PC-3 (cell line): ENCODE measurements around the gene CR1. TPM values are rescaled to one million over a fixed set of nuclear protein-coding genes. Genes with fewer than 3 reads are reported as not detected.
"Not testable (repeated sequence)": the region's sequence is repeated elsewhere in the genome, so short reads cannot be mapped to it uniquely, and the experiment has no call there.

ENCODE experiments used
- ATAC-seq: fragments of 200-7000 bp; cut with Tn5 transposase; 2 replicates; pipeline ENCODE4 v1.9.1; 2020; ENCODE audit warnings: mild to moderate bottlenecking, moderate library complexity
- BruUV-seq: library from RNA; stranded (reverse); fragments of 400-500 nt; replicated peaks from 2 replicates; lab custom pipeline; 2021; lab: Mats Ljungman, UMichigan
- CTCF ChIA-PET: fragments of 300-600 bp; sonication (Branson Sonifier 250); formaldehyde crosslinking; loops from one replicate; lab custom pipeline; 2022; ENCODE audit warnings: antibody characterized with exemption; lab: Charles Lee
- POLR2A ChIA-PET: fragments of 300-600 bp; sonication (Branson Sonifier 250); formaldehyde crosslinking; loops from one replicate; lab custom pipeline; 2022; ENCODE audit warnings: antibody characterized with exemption; ENCODE audit not compliant: unreplicated experiment; lab: Charles Lee
- DNase-seq: peaks from one replicate; pipeline ENCODE4 v3.0.0-alpha.2; 2015
- H2AFZ ChIP-seq: fragments of 300-600 bp; sonication (generic); 2 replicates; pipeline ENCODE4 v1.6.0; 2016; ENCODE audit warnings: antibody characterized with exemption, low read length
- H3F3A ChIP-seq: fragments of 300-600 bp; sonication (generic); one replicate; pipeline ENCODE4 v1.6.0; 2017; ENCODE audit warnings: antibody characterized with exemption, low read length, control low read depth, mild to moderate bottlenecking; ENCODE audit not compliant: unreplicated experiment
- H3K27ac ChIP-seq: fragments of 300-600 bp; sonication (generic); 2 replicates; pipeline ENCODE4 v1.5.1; 2016; ENCODE audit warnings: mild to moderate bottlenecking, low read length
- H3K27me3 ChIP-seq: fragments of 300-600 bp; sonication (generic); 2 replicates; pipeline ENCODE4 v1.6.1; 2016; ENCODE audit warnings: low read length, mixed read lengths
- H3K36me3 ChIP-seq: fragments of 300-600 bp; sonication (generic); 2 replicates; pipeline ENCODE4 v1.6.1; 2016; ENCODE audit warnings: low read depth, mixed run types, low read length, mixed read lengths
- H3K4me1 ChIP-seq: fragments of 300-600 bp; sonication (generic); 2 replicates; pipeline ENCODE4 v1.5.1; 2016; ENCODE audit warnings: low read length; ENCODE audit not compliant: insufficient read depth
- H3K4me2 ChIP-seq: fragments of 300-600 bp; sonication (generic); 2 replicates; pipeline ENCODE4 v1.6.0; 2016; ENCODE audit warnings: low read length
- H3K4me3 ChIP-seq: fragments of 300-600 bp; sonication (generic); 2 replicates; pipeline ENCODE4 v1.5.1; 2016; ENCODE audit warnings: mild to moderate bottlenecking, low read length, mixed read lengths
- H3K79me2 ChIP-seq: fragments of 300-600 bp; sonication (generic); 2 replicates; pipeline ENCODE4 v1.6.1; 2017; ENCODE audit warnings: low read length, mixed read lengths
- H3K9ac ChIP-seq: fragments of 300-600 bp; sonication (generic); 2 replicates; pipeline ENCODE4 v1.6.0; 2016; ENCODE audit warnings: mild to moderate bottlenecking, low read length
- H3K9me2 ChIP-seq: fragments of 300-600 bp; sonication (generic); replicated peaks from 2 replicates; pipeline ENCODE4 v1.6.1; 2016; ENCODE audit warnings: mixed run types, low read length, mixed read lengths
- H3K9me3 ChIP-seq: fragments of 300-600 bp; sonication (generic); 2 replicates; pipeline ENCODE4 v1.6.1; 2016; ENCODE audit warnings: low read length, mixed read lengths
- H4K20me1 ChIP-seq: fragments of 300-600 bp; sonication (generic); 2 replicates; pipeline ENCODE4 v1.6.1; 2016; ENCODE audit warnings: low read length, mixed read lengths
- CTCF ChIP-seq: fragments of 300-600 bp; sonication (generic); conservative IDR thresholded peaks from 2 replicates; pipeline ENCODE4 v1.5.1; 2017; ENCODE audit warnings: antibody characterized with exemption, low read depth, mild to moderate bottlenecking, low read length
- EZH2 ChIP-seq: fragments of 300-600 bp; sonication (generic); IDR thresholded peaks from one replicate; pipeline ENCODE4 v1.6.1; 2017; ENCODE audit warnings: antibody characterized with exemption, mild to moderate bottlenecking, low read length; ENCODE audit not compliant: unreplicated experiment
- EZH2phosphoT487 ChIP-seq: fragments of 300-600 bp; sonication (generic); IDR thresholded peaks from 2 replicates; pipeline ENCODE4 v1.6.1; 2018; ENCODE audit warnings: mild to moderate bottlenecking, antibody characterized with exemption, low read length, borderline replicate concordance
- intact Hi-C: fragments of 100-400 bp; cut with micrococcal nuclease; formaldehyde crosslinking; loops from 2 replicates; pipeline ENCODE4 v1.9.0; 2023
- total RNA-seq: library from RNA; depleted of rRNA; stranded (reverse); fragments of >200 nt; gene quantifications from 2 replicates; pipeline ENCODE4 v1.2.3, GENCODE V29; 2014

The CR1 gene
- total RNA-seq, 1 experiment from 2014 or later: not detected

GRCh38 chr1:207487636-207488035 lies 8.3 kb upstream of the CR1 start:
- no peak overlapping the region for H3K4me3 ChIP-seq
- no peaks in the 10 kb centered on the region for H3K36me3 ChIP-seq
- ATAC-seq: no peak
- H2AFZ ChIP-seq: no peak overlapping the region
- ChIA-PET CTCF (no interaction called here), POLR2A (no interaction called here)
- no peak for DNase-seq
- TF ChIP-seq EZH2phosphoT487 (no peak), EZH2 (no peak), CTCF (no peak)
- H3K9me2 ChIP-seq: no peaks in the 10 kb centered on the region
- no peaks in the 10 kb centered on the region for H4K20me1 ChIP-seq
- no peaks in the 10 kb centered on the region for H3K4me1 ChIP-seq
- no peak overlapping the region for H3K27ac ChIP-seq
- H3K79me2 ChIP-seq: no peaks in the 10 kb centered on the region
- BruUV-seq: no TSS peak
- no peak overlapping the region for H3K4me2 ChIP-seq
- H3K9ac ChIP-seq: no peak overlapping the region
- peaks cover 96% of the 10 kb centered on the region for H3K27me3 ChIP-seq
- no peaks in the 10 kb centered on the region for H3F3A ChIP-seq
- intact Hi-C loops: no loop called here
- H3K9me3 ChIP-seq: no peaks in the 10 kb centered on the region

- no peak overlapping the region for H3K9ac ChIP-seq
- H3K27ac ChIP-seq: no peak overlapping the region
- H3F3A ChIP-seq: no peaks in the 10 kb centered on the region
- intact Hi-C loops: no loop called here
- DNase-seq (no peak), ATAC-seq (no peak)
- H3K4me2 ChIP-seq: no peak overlapping the region
- peaks cover 94% of the 10 kb centered on the region for H3K27me3 ChIP-seq
- no peak overlapping the region for H2AFZ ChIP-seq
- no peaks in the 10 kb centered on the region for H3K9me2 ChIP-seq
- H3K36me3 ChIP-seq: no peaks in the 10 kb centered on the region
- no peaks in the 10 kb centered on the region for H3K4me1 ChIP-seq
- no peaks in the 10 kb centered on the region for H4K20me1 ChIP-seq
- H3K4me3 ChIP-seq: no peak overlapping the region
- ChIA-PET CTCF (no interaction called here), POLR2A (no interaction called here)
- BruUV-seq: no TSS peak
- no peaks in the 10 kb centered on the region for H3K79me2 ChIP-seq
- no peaks in the 10 kb centered on the region for H3K9me3 ChIP-seq
- TF ChIP-seq EZH2phosphoT487 (no peak), CTCF (no peak), EZH2 (no peak)
Measured at GRCh38 chr1:207493212-207493611, 2.7 kb upstream of the CR1 start.

GRCh38 chr1:207494171-207494570 lies 1.8 kb upstream of the CR1 start:
- intact Hi-C loops: no loop called here
- no TSS peak for BruUV-seq
- no peaks in the 10 kb centered on the region for H3K9me2 ChIP-seq
- TF ChIP-seq EZH2phosphoT487 (no peak), EZH2 (no peak), CTCF (no peak)
- H3K79me2 ChIP-seq: no peaks in the 10 kb centered on the region
- no peak overlapping the region for H3K9ac ChIP-seq
- H3K4me3 ChIP-seq: no peak overlapping the region
- H2AFZ ChIP-seq: no peak overlapping the region
- H3K27me3 ChIP-seq: peaks cover 88% of the 10 kb centered on the region
- ChIA-PET POLR2A (no interaction called here), CTCF (interaction anchor here (0.7 kb wide), 1 partner anchor 196 kb away, joined by 3 read pairs; no protein-coding TSS in a partner anchor)
- H3K9me3 ChIP-seq: no peaks in the 10 kb centered on the region
- no peak overlapping the region for H3K27ac ChIP-seq
- no peaks in the 10 kb centered on the region for H3K4me1 ChIP-seq
- H4K20me1 ChIP-seq: no peaks in the 10 kb centered on the region
- no peaks in the 10 kb centered on the region for H3K36me3 ChIP-seq
- no peaks in the 10 kb centered on the region for H3F3A ChIP-seq
- H3K4me2 ChIP-seq: no peak overlapping the region
- DNase-seq (no peak), ATAC-seq (no peak)

- H3K79me2 ChIP-seq, H3F3A ChIP-seq, H3K9me3 ChIP-seq, H3K27ac ChIP-seq, CTCF ChIA-PET, H2AFZ ChIP-seq, ATAC-seq, DNase-seq, H3K4me3 ChIP-seq, POLR2A ChIA-PET, H3K9ac ChIP-seq, H3K4me2 ChIP-seq, H3K36me3 ChIP-seq, H3K4me1 ChIP-seq, H3K9me2 ChIP-seq, H4K20me1 ChIP-seq, BruUV-seq: not testable (repeated sequence)
- intact Hi-C loops: loop anchor here (5.0 kb wide), 1 partner anchor 173 kb away; the partner anchor contains the start of gene CD55
- peaks cover 82% of the 10 kb centered on the region for H3K27me3 ChIP-seq
Measured at GRCh38 chr1:207495281-207495680, 676 bp upstream of the CR1 start.
